OCI-LY3 (cell line): ENCODE measurements around the gene TSTD2.

Experiments used
- EZH2phosphoT487 ChIP-seq: fragments of 200-600 bp; shearing (Covaris generic); IDR thresholded peaks from 2 replicates; pipeline ENCODE4 v1.6.1; 2018; ENCODE audit warnings: antibody characterized with exemption, mixed run types, low read depth
- TF ChIP-seq, protein P1 (sequence below): fragments of 200-600, 300-600 bp; sonication (generic); IDR thresholded peaks from 2 replicates; pipeline ENCODE4 v1.5.1; 2014; ENCODE audit warnings: antibody characterized with exemption, low read length, low read depth

DNA sequence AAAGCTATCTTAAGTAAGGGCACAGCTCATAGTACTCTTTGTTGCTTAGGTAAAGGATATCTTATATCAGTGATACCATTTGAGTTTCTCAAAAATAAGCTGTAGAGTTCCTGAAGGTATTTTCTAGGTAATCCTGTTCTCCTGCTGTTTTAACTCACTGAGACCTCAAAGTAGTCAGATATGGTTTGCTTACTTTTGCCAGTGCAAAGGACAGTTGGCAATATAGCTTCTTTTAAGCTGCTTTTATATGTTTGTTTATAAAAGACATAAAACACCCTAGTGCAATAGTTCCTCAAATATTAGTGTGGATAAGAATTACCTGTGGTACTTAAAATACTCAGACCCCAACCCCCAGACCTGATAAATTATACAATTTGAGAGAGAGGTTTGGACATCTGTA lies 12.6 kb upstream of the TSTD2 start:
- TF ChIP-seq, protein P1, sequence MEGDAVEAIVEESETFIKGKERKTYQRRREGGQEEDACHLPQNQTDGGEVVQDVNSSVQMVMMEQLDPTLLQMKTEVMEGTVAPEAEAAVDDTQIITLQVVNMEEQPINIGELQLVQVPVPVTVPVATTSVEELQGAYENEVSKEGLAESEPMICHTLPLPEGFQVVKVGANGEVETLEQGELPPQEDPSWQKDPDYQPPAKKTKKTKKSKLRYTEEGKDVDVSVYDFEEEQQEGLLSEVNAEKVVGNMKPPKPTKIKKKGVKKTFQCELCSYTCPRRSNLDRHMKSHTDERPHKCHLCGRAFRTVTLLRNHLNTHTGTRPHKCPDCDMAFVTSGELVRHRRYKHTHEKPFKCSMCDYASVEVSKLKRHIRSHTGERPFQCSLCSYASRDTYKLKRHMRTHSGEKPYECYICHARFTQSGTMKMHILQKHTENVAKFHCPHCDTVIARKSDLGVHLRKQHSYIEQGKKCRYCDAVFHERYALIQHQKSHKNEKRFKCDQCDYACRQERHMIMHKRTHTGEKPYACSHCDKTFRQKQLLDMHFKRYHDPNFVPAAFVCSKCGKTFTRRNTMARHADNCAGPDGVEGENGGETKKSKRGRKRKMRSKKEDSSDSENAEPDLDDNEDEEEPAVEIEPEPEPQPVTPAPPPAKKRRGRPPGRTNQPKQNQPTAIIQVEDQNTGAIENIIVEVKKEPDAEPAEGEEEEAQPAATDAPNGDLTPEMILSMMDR: no peak
- TF ChIP-seq EZH2phosphoT487: no peak
